Measurements from ENCODE around the gene RASSF7.
A peak's percentile ranks its signal among the peaks of the same experiment; 100 is the strongest.

The RASSF7 gene

GRCh38 chr11:612201-612960 lies 51.6 kb downstream of the RASSF7 start:
- no peak for DNase-seq (ENCODE audit: low spot score)
- TF ChIP-seq CTCF (IDR thresholded peaks at IDR 0.05; ENCODE audit: extremely low read depth, missing control alignments), result peak; percentile 12

- TF ChIP-seq CTCF (IDR thresholded peaks at IDR 0.05; ENCODE audit: extremely low read depth, missing control alignments), result no peak
- DNase-seq (ENCODE audit: low spot score), result no peak
Measured at GRCh38 chr11:612961-613300, 52.2 kb downstream of the RASSF7 start.

- DNase-seq (ENCODE audit: low spot score), result peak; percentile 86
- no peak for TF ChIP-seq CTCF (IDR thresholded peaks at IDR 0.05; ENCODE audit: extremely low read depth, missing control alignments)
Measured at GRCh38 chr11:613369-613968, 52.7 kb downstream of the RASSF7 start.

Data from GM20000 (cell line).